Loucy (cell line): ENCODE data around the gene HK1.
A peak's percentile ranks its signal among the peaks of the same experiment; 100 is the strongest.

Source experiments
- H2AFZ ChIP-seq: fragments of 200-600 bp; sonication (generic); 2 replicates; pipeline ENCODE4 v1.6.0; 2016; ENCODE audit warnings: antibody characterized with exemption, mild to moderate bottlenecking, low read length, moderate library complexity
- H3F3A ChIP-seq: fragments of 200-600 bp; 2 replicates; pipeline ENCODE4 v1.6.0; 2016; ENCODE audit warnings: antibody characterized with exemption, low read depth, mild to moderate bottlenecking
- H3K27me3 ChIP-seq: fragments of 200-600 bp; sonication (generic); 2 replicates; pipeline ENCODE4 v1.6.1; 2014; ENCODE audit warnings: low read length, mild to moderate bottlenecking; ENCODE audit not compliant: insufficient read depth, poor library complexity, severe bottlenecking
- H3K36me3 ChIP-seq: fragments of 200-600 bp; sonication (generic); 2 replicates; pipeline ENCODE4 v1.6.1; 2016; ENCODE audit warnings: low read length; ENCODE audit not compliant: insufficient read depth
- H3K4me1 ChIP-seq: fragments of 200-600 bp; sonication (generic); 2 replicates; pipeline ENCODE4 v1.5.1; 2014; ENCODE audit warnings: low read length, mild to moderate bottlenecking; ENCODE audit not compliant: insufficient read depth, poor library complexity, severe bottlenecking
- H3K4me2 ChIP-seq: fragments of 200-600 bp; sonication (generic); 2 replicates; pipeline ENCODE4 v1.6.0; 2014; ENCODE audit warnings: antibody characterized with exemption, low read length, low read depth, mild to moderate bottlenecking; ENCODE audit not compliant: poor library complexity, severe bottlenecking
- H3K4me3 ChIP-seq: fragments of 200-600 bp; sonication (generic); 2 replicates; pipeline ENCODE4 v1.5.1; 2014; ENCODE audit warnings: low read length, mild to moderate bottlenecking, mixed read lengths; ENCODE audit not compliant: poor library complexity, severe bottlenecking
- H3K79me2 ChIP-seq: fragments of 200-600 bp; sonication (generic); 2 replicates; pipeline ENCODE4 v1.6.1; 2014; ENCODE audit warnings: low read length; ENCODE audit not compliant: insufficient read depth
- H3K9ac ChIP-seq: fragments of 200-600 bp; sonication (generic); 2 replicates; pipeline ENCODE4 v1.6.0; 2014; ENCODE audit warnings: mild to moderate bottlenecking, low read depth, low read length, moderate library complexity; ENCODE audit not compliant: poor library complexity, severe bottlenecking
- H3K9me2 ChIP-seq: fragments of 200-600 bp; sonication (generic); replicated peaks from 2 replicates; pipeline ENCODE4 v1.6.1; 2016; ENCODE audit warnings: low read depth, low read length, mixed read lengths
- H3K9me3 ChIP-seq: fragments of 200-600 bp; sonication (generic); 2 replicates; pipeline ENCODE4 v1.6.1; 2014; ENCODE audit warnings: mild to moderate bottlenecking, antibody characterized with exemption, low read length, low read depth; ENCODE audit not compliant: insufficient read depth
- H4K20me1 ChIP-seq: fragments of 200-600 bp; sonication (generic); 2 replicates; pipeline ENCODE4 v1.6.0; 2014; ENCODE audit warnings: antibody characterized with exemption, low read length, mild to moderate bottlenecking; ENCODE audit not compliant: insufficient read depth, poor library complexity, severe bottlenecking
- CTCF ChIP-seq: fragments of 200-600 bp; sonication (generic); conservative IDR thresholded peaks from 2 replicates; pipeline ENCODE4 v1.5.1; 2014; ENCODE audit warnings: mild to moderate bottlenecking, antibody characterized with exemption, low read length
- EZH2phosphoT487 ChIP-seq: fragments of 200-600 bp; IDR thresholded peaks from 2 replicates; pipeline ENCODE4 v1.6.1; 2018; ENCODE audit warnings: antibody characterized with exemption, mild to moderate bottlenecking, moderate library complexity, borderline replicate concordance

The HK1 gene

DNA sequence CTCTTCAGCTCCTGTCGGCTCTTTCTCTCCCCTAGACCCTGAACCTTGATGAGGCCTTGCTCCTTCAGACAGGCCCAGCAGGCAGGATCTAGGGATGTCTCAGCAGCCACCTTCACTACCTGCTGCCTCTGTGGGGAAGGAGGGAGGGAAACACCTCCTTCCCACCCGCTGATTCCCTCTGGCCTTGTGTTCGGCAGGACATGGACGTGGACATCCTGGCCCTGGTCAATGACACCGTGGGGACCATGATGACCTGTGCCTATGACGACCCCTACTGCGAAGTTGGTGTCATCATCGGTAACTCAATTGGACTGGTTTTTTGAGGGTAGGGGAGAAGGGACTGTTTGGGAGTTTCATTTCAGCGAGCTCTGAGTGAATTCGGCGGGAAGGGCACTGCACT, 37.8 kb upstream of the HK1 start:
- H4K20me1 ChIP-seq = no peaks in the 10 kb centered on the region
- no peaks in the 10 kb centered on the region for H3K9me2 ChIP-seq
- no peaks in the 10 kb centered on the region for H3K9me3 ChIP-seq
- TF ChIP-seq EZH2phosphoT487 = no peak
- no peak for TF ChIP-seq CTCF
- H3K4me2 ChIP-seq = no peak overlapping the region
- peaks cover 12% of the 10 kb centered on the region for H3K4me1 ChIP-seq
- H3F3A ChIP-seq = no peaks in the 10 kb centered on the region
- 0 out of 2 replicates have a peak overlapping the region, but pooled peaks have one; percentile 0 for H2AFZ ChIP-seq
- H3K9ac ChIP-seq = no peak overlapping the region
- no peak overlapping the region for H3K4me3 ChIP-seq
- no peaks in the 10 kb centered on the region for H3K27me3 ChIP-seq
- no peaks in the 10 kb centered on the region for H3K79me2 ChIP-seq
- H3K36me3 ChIP-seq = no peaks in the 10 kb centered on the region

DNA sequence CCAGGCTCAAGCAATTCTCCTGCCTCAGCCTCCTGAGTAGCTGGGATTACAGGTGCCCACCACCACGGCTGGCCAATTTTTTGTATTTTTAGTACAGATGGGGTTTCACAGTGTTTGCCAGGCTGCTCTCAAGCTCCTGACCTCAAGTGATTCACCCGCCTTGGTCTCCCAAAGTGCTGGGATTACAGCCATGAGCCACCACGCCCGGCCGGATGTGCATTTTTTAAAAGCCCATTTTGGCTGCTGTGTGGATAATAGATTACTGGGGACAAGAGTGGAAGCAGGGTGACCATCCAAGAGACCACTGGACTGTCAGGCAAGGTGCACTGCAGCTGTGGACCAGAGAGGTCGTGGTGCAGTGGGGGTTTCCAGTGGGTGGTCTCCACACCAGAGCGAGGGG, 36.7 kb upstream of the HK1 start:
- Histone ChIP-seq H3K9me2 (no peaks in the 10 kb centered on the region), H3K9me3 (no peaks in the 10 kb centered on the region), H3K9ac (no peak overlapping the region), H3F3A (no peaks in the 10 kb centered on the region), H3K4me3 (no peak overlapping the region), H3K4me2 (no peak overlapping the region), H4K20me1 (no peaks in the 10 kb centered on the region), H3K27me3 (no peaks in the 10 kb centered on the region), H3K36me3 (no peaks in the 10 kb centered on the region), H3K79me2 (no peaks in the 10 kb centered on the region), H2AFZ (no peak overlapping the region), H3K4me1 (peaks cover 12% of the 10 kb centered on the region)
- TF ChIP-seq EZH2phosphoT487 (no peak), CTCF (no peak)

DNA sequence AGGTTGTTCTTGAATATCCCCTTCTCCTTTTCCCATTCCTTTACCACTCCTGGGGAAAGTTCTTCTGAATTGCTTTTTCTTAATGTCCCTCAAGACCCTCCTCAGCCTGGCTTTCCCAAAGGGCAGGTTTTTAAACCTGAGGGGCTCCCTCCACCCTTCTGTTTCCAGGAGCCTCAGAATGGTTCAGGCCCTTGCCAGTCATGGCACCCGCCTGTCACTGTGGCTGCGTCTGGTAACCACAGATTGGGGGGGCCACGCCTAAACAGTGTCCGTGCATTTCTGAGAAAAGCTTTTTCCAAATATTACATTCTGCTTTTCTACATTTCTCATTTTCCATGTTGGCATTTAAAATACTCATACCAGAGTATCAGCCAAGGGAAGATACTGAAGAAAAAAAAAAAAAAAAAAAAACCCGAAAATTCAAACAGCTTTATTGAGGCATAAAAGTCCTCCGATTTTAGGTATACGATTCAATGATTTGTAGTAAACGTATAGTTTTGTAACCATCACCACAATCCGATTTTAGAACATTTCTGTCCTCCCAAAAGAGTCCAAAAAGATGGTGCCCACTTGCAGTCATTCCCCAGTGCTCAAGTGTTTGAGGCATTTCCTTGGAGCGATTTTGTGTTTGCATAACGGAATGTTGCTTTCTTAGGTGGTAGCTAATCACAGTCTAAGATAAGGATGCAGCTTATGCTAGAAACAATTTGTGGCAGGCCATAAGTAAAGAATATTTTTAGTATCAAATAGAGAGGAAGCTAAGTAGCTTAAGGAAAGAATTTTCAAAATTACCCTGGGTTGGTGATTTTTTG, 36.0 kb upstream of the HK1 start:
- H3K4me2 ChIP-seq = no peak overlapping the region
- H3K4me3 ChIP-seq = no peak overlapping the region
- no peaks in the 10 kb centered on the region for H3F3A ChIP-seq

More for the DNA sequence above, 36.0 kb upstream of the HK1 start:
- Histone ChIP-seq H3K36me3 (no peaks in the 10 kb centered on the region), H3K27me3 (no peaks in the 10 kb centered on the region), H2AFZ (no peak overlapping the region), H3K4me1 (peaks cover 12% of the 10 kb centered on the region), H3K79me2 (no peaks in the 10 kb centered on the region), H4K20me1 (no peaks in the 10 kb centered on the region), H3K9me2 (no peaks in the 10 kb centered on the region), H3K9me3 (no peaks in the 10 kb centered on the region), H3K9ac (no peak overlapping the region)
- TF ChIP-seq EZH2phosphoT487 = no peak
- no peak for TF ChIP-seq CTCF
